Stimulated activated CD8-positive, alpha-beta memory T cell treated with anti-CD3 and anti-CD28 coated beads, Interleukin-12 subunit alpha, Interleukin-12 subunit beta, amount 100 ng/mL, for 1 hour (primary cell): Measurements from ENCODE around the gene ADAM8.
"Not testable (repeated sequence)": the region's sequence is repeated elsewhere in the genome, so short reads cannot be mapped to it uniquely, and the experiment has no call there.

Experiments used
- DNase-seq: peaks from one replicate; pipeline ENCODE4 v3.0.0-alpha.2; 2020; ENCODE audit warnings: low read depth

ADAM8 gene

DNA sequence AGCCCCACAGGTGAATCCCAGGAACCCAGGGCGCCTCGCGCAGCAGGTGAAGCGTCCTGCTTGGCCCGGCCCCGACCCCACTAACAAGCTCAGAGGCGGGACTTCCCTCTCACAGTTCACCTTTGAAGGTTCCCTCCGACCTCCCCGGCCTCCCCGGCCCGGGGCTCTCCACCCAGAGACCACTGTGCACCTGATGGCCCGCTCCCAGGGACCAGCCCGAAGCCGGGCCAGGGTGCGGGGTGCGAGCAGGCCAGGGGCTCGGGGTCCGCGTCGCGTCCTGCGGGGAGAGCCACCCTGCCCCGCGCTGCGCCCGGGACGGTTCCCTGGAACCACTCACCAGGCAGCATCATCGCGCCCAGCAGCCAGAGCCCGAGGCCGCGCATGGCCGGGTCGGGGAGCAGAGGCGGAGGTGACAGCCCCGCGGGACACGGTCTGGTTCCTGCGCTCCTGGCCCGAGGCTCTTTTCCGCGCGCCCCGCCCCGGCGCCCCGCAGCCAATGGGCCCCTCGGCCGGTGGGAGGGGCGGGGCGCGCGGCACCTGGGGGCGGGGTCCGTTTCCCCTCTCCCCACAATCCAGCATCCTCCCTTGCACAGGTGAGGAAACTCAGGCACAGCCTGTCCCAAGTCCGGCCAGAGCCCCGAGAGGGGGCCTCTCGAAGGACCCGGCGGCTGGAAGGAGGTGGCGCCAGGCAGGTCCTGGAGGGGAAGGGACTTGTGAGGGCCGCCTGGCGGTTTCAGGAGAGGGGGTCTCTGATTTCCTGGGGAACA is at the start of gene ADAM8:
TSS of gene ADAM8 (minus strand) at position 434 of the 767 bp plus-strand sequence. CDS start at position 383, 51 bp downstream.
- peak; percentile 46 for DNase-seq

DNA sequence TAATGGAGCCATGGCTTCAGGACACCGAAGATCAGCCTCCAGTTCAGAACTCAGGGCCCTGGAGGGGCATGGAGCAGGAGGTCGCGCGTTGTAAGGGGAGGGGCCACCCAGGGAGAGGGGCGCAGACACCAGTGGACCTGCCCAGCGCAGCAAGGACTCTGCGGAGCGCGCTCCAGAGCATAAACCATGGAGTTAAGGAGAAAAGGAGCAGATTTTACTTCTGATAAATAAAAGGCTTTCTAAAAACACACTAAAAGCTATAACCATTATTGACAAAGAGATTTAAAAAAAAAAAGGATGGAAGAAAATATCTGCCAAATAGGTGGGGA is 49.5 kb upstream of the ADAM8 start:
- no peak for DNase-seq

GRCh38 chr10:133325440-133326222 is 49.0 kb upstream of the ADAM8 start:
- DNase-seq = no peak

DNA sequence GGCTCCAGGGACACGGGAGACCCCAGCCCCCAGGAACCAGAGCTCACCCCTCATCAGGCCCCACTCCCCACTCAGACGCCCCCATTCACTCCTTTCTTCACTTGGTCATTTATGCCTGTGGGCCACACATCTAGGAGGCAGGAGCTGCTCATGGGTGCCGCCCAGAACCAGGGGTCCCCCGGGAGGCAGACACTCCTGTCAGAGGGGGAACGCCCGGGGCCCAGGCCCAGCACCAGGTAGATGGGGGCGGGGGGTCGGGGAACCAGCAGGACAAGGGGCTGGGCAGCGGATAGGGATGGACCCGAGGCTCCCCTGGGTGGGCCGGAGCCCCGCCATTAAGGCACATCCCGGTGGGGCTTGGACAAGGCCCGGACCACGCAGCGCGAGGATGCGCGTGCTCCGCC is 48.2 kb upstream of the ADAM8 start:
- DNase-seq = no peak

GRCh38 chr10:133324198-133324792 is 47.6 kb upstream of the ADAM8 start:
- DNase-seq = no peak

DNA sequence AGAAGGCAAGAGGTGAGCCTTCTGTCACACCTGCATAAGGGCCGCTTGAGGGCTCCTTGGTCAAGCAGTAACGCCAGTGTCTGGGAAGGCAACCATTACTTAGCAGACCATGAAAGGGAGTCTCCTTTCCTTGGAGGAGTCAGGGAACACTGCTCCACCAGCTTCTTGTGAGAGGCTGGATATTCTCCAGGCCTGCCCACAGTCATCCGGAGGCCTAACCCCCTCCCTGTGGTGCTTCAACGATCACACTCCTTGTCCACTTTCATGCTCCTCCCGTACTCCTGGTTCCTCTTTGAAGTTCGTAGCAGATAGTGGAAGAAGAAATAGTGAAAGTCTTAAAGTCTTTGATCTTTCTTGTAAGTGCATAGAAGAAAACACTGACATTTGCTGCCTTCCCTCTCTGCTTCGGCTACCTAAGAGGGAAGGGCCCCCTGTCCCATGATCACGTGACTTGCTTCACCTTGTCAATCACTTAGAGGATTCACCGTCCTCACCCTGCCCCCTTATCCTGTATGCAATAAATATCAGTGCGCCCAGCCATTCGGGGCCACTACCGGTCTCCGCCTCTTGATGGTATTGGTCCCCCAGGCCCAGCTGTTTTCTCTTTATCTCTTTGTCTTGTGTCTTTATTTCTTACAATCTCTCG is 45.5 kb upstream of the ADAM8 start:
- DNase-seq = not testable (repeated sequence)

GRCh38 chr10:133320852-133321422 is 44.3 kb upstream of the ADAM8 start:
- not testable (repeated sequence) for DNase-seq

GRCh38 chr10:133318494-133319127 is 41.9 kb upstream of the ADAM8 start:
- peak; percentile 54 for DNase-seq

- no peak for DNase-seq
Observed at GRCh38 chr10:133316732-133317131, 40.1 kb upstream of the ADAM8 start.

GRCh38 chr10:133316266-133316665 is 39.6 kb upstream of the ADAM8 start:
- DNase-seq = no peak

GRCh38 chr10:133315847-133316246 is 39.2 kb upstream of the ADAM8 start:
- no peak for DNase-seq

- no peak for DNase-seq
Observed at GRCh38 chr10:133314911-133315310, 38.2 kb upstream of the ADAM8 start.

- DNase-seq = no peak
Observed at GRCh38 chr10:133313192-133313591, 36.5 kb upstream of the ADAM8 start.

- DNase-seq = no peak
Observed at GRCh38 chr10:133312769-133313145, 36.1 kb upstream of the ADAM8 start.

DNA sequence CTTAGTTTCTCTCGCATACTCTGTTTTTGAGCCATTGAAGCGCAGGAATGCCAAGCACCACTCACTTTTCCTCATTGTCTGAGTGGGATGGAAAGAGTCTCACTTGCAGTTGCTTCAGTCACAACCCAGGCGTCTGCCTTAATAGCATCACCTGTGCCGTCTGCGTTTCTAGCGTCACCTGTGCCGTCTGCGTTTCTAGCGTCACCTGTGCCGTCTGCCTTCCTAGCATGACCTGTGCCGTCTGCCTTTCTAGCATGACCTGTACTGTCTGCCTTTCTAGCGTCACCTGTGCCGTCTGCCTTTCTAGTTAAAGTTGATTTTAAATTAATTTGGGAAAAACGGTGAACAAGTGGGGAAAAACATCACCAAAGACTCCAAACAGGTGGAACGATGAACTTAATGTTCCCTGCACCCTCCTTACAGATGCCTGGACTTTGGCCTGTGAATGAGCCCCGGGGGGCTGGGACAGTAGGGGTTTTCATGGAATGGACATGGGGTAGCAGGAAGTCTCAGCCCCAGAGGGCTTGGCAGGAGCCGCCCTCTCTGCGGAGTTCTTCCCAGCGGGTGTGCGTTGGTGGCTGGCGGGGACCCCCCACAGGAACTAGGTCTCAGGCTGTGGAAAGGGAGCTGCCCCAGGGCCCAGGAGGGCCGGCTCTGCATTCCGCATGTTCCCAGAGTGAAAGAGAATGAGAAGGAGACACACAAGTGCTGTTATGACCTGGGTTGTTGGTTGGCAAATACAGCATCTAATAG is 35.5 kb upstream of the ADAM8 start:
- no peak for DNase-seq

DNA sequence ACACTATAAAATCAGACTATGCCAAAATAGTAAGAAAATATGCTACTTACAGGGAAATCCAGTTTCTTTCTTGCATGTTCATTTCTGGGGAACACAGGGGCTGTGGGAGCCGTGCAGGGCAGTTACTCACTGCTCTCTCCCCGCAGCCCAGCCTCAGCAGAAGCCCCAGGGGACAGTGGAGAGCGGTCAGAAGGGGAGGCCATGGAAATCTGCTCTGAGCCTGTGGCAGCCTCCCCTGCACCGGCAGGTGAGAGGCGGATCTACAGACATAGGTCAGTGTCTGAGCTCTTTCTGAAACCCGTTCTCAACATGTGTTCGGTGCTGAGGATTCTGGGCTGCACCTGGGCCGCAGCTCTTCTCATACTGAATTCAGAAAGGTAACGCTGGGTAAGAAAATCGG is 34.9 kb upstream of the ADAM8 start:
- no peak for DNase-seq

- DNase-seq = no peak
Observed at GRCh38 chr10:133310789-133311188, 34.1 kb upstream of the ADAM8 start.

GRCh38 chr10:133310399-133310755 is 33.7 kb upstream of the ADAM8 start:
- no peak for DNase-seq

DNA sequence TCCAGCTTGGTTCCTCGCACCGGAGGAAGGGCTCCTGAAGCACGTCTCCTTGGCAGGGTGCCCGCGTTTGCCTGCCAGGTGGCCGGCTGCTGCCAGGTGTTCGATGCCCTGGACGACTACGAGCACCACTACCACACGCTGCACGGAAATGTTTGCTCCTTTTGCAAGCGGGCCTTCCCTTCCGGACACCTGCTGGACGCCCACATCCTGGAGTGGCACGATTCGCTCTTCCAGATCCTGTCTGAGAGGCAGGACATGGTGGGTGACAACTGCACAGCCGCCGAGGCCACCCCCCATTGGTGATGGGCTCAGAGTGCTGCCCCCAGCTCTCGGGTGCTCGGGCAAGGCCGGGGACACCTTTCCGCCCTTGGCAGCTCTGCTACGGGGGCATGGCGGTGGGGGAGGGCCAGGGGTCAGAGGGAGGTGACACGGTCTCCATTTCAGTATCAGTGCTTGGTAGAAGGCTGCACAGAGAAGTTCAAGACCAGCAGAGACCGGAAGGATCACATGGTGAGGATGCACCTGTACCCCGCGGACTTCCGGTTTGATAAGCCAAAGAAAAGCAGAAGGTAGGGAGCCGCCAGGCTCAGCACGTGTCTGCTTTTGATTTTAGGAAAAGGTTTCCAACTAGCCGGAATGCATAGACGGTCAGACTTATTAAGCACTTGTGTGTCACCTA is 33.2 kb upstream of the ADAM8 start:
- no peak for DNase-seq

- peak; percentile 87 for DNase-seq
Observed at GRCh38 chr10:133309100-133309719, 32.5 kb upstream of the ADAM8 start.
